CD4-positive, alpha-beta T cell treated with Interleukin-4 for 1 hour (primary cell): Measurements from ENCODE around the gene GNAT1.

Source experiments
- DNase-seq, 2 donors: peaks; one replicate each; pipeline ENCODE4 v3.0.0-alpha.2; 2020 to 2022

GNAT1 gene

DNA sequence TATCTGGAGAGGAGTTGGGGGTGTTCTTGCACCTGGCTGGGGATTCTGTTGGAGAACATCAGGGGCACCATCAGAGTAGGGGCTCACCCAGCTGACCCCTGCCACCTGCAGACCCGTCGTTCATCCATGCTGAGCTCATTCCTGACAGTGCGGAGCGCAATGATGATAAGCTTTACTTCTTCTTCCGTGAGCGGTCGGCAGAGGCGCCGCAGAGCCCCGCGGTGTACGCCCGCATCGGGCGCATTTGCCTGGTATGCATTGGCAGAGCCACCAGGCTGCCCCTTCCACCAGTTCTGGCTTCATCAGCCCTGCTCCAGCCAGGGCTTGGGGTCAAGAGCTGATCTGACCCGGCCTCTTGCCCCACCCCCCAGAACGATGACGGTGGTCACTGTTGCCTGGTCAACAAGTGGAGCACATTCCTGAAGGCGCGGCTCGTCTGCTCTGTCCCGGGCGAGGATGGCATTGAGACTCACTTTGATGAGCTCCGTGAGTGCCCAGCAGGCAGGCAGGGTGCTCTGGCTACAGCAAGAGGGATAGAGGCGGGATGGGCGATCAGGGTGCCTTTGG is 8.8 kb upstream of the GNAT1 start:
- DNase-seq = no peak

DNA sequence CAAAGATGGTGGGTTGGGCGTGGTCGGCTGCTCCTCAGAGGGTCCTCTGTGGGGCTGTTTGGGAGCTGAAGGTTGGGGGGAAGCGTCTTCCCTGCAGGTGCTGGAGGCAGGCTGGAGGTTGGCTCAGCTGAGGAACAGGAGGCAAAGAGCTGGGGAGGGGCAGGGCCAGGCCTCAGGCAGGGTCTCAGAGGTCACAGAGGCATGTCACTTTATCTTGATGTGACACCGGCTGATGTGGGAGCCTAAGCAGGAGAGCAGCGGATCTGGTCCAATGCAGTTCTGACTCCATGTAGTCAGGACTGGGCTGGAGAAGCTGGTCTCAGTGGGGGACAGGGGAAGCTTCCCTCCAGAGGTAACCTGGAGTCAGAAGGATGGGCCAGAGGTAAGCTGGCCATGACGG is 7.7 kb upstream of the GNAT1 start:
- DNase-seq = no peak

DNA sequence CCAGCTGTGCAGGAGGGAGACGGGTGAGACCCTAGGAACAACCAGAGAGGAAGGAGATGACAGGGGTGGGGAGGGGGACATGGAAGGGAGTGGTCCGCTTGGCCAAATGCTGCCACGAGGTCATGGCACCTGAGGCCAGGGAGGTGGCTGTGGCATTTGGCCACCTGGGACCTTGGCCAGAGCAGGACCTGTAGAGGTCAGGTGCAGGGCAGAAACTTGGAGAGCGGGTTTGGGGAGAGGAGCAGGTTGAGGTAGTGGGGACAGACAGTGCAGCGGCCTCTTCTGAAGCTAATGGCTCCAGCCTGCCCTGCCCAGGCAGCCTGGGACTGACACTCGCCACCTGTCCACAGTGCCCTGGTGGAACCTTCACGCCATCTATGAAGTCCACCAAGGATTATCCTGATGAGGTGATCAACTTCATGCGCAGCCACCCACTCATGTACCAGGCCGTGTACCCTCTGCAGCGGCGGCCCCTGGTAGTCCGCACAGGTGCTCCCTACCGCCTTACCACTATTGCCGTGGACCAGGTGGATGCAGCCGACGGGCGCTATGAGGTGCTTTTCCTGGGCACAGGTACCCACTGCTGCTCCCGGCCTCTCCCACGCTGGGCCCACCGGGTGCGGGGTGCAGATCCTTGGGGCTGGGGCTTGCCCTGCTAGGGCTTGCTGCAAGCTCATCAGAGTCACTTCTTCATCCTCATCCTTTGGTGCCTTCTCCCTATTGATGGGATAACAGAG is 7.0 kb upstream of the GNAT1 start:
- no peak for DNase-seq

- DNase-seq = no peak
Measured at GRCh38 chr3:50185230-50185629, 6.2 kb upstream of the GNAT1 start.

GRCh38 chr3:50186096-50186495 is 5.3 kb upstream of the GNAT1 start:
- DNase-seq = no peak

DNA sequence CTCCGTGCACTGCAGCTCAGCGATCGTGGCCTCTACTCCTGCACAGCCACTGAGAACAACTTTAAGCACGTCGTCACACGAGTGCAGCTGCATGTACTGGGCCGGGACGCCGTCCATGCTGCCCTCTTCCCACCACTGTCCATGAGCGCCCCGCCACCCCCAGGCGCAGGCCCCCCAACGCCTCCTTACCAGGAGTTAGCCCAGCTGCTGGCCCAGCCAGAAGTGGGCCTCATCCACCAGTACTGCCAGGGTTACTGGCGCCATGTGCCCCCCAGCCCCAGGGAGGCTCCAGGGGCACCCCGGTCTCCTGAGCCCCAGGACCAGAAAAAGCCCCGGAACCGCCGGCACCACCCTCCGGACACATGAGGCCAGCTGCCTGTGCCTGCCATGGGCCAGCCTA is 3.7 kb upstream of the GNAT1 start:
- DNase-seq = no peak

GRCh38 chr3:50189274-50189673 is 2.1 kb upstream of the GNAT1 start:
- peak; percentile 23 to 24 for DNase-seq

GRCh38 chr3:50189989-50190388 is 1.4 kb upstream of the GNAT1 start:
- DNase-seq = no peak

GRCh38 chr3:50192124-50192523 is 714 bp downstream of the GNAT1 start:
- DNase-seq = no peak

GRCh38 chr3:50192689-50193141 is 1.3 kb downstream of the GNAT1 start:
- peak; percentile 84 to 89 for DNase-seq

DNA sequence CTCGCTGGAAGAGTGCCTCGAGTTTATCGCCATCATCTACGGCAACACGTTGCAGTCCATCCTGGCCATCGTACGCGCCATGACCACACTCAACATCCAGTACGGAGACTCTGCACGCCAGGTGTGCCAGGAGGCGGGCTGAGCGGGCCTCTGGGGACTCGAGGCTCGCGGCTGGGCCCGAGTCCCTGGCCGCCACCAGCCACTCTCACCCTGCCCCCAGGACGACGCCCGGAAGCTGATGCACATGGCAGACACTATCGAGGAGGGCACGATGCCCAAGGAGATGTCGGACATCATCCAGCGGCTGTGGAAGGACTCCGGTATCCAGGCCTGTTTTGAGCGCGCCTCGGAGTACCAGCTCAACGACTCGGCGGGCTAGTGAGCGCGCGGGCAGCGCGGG is 1.9 kb downstream of the GNAT1 start:
- no peak for DNase-seq

DNA sequence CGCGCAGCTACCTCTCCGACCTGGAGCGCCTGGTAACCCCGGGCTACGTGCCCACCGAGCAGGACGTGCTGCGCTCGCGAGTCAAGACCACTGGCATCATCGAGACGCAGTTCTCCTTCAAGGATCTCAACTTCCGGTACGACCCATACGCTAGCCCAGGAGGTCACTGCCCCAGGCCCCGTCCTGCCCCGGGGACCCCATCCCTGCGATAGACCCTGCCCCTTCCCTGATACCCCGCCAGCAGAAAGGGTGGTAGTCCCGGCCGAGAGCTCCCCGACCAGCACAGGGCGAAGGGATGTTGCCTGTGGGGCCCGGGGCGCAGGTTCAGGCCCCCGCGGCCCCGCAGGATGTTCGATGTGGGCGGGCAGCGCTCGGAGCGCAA is 2.3 kb downstream of the GNAT1 start:
- DNase-seq = no peak

DNA sequence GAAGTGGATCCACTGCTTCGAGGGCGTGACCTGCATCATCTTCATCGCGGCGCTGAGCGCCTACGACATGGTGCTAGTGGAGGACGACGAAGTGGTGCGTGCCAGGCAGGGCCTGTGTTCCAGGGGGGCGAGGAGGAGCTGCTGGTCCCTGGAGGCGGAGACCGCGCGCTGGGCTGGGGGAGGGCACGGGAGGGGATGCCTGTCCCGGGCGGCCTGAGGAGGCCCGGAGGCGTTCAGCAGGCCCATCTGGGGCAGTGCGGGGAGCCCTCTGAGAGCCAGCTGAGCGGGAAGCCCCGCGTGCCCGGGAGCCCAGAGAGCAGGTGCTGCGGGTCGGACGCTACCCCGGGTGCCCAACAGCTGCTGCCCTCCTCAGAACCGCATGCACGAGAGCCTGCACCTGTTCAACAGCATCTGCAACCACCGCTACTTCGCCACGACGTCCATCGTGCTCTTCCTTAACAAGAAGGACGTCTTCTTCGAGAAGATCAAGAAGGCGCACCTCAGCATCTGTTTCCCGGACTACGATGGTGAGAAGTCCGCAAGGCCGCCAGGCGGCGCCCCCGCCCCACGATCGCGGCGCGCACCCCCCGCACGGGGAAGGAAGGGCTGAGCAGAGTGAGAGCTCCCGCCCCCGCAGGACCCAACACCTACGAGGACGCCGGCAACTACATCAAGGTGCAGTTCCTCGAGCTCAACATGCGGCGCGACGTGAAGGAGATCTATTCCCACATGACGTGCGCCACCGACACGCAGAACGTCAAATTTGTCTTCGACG is 2.9 kb downstream of the GNAT1 start:
- peak; percentile 88 for DNase-seq

- DNase-seq = peak in 1 of 2 donors; percentile 55
Measured at GRCh38 chr3:50194903-50195500, 3.6 kb downstream of the GNAT1 start.

DNA sequence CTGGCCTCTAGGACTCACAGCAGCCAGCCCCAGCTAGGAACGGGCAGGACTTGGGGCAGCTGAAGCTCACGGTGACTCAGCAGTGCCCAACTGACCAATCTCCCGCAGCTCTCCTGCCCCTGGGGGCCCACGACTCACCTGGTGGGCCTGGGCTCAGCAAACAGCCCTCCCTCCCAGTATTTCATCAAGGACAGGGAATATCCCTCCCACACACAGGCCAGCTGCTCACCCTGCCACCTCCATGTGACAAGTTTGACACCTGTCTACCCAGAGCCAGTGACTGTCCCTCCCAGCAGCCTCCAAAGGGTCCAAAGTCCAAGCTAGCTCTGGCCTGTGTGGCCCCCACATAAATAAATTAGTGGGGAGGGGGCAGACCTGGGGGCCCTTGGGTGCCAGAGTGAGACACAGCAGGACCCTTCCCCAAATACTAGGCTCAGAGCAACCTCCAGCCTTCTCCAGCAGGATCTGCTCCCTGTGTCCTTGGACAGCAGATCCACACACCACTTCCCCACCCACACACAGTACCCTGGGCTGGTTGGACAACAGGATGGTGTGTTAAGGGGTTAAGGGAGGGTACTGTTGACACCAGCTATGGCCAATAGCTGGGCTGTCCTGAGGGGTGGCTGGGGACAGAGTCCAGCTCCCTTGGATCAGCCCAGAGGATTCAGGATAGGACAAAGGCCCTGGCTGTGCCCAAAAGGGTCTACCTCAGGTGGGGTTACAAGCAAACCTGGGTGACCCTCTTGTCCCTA is 4.3 kb downstream of the GNAT1 start:
- DNase-seq = no peak

DNA sequence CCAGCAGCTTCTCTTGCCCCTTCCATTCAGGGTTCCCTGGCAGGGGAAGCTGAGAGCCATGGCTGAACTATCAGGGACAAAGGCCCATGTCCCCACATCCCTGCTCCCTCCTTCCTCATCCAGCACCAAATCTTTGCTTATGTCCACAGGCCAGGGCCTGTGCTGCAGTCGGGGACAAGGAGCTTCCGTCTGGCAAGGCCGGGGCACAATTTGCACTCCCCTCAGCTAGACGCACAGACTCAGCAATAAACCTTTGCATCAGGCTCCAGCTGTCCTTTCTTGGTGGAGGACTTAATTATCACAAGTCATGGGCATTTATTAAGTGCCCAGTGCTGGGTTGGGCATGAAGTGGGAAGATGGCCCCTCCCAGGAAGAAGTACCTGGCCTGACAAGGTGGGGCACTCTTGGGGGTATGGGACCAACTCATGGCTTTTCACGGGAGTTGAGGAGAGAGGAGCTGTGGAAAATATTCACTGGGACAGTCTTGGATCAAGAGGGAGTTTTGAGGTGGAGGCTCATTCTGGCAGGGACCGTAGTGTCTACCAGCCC is 4.9 kb downstream of the GNAT1 start:
- DNase-seq = no peak

- DNase-seq = no peak
Measured at GRCh38 chr3:50201573-50202315, 10.3 kb downstream of the GNAT1 start.

GRCh38 chr3:50202353-50203112 is 11.1 kb downstream of the GNAT1 start:
- DNase-seq = no peak

DNA sequence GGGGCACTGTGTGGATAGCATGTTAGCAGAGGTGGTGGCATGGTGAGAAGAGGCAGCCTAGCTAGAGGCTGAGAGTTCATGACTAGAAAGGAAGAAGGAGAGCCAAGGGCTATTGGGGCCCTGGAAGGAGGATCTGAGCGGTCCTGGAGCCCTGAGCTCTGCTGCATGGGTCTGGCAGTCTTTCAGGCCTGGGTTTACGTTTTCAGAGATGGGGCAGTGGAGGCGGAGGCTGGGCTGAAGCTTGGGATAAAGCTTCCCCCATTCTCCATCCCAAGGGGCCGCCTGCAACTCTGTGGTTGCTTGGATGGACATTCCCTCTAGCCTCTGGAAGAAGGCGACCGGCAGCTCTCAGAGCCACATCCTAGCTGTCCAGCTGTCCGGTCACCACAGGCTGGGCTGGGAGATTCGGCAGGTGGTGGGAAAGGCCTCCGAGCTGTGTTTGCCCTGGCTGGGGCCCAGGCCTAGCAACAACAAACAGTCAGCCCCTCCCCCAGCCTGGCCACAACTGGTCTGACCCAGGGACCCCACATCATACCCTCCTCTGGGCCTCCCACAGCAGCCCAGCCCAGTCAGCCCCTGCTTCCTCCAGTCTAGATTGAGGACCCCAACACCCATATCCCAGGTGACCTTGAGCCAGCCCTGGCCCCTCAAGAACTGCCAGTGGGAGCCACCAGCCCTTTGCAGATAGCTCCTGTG is 11.9 kb downstream of the GNAT1 start:
- DNase-seq = no peak
